NCI-H1694 treated with DMSO at 0.1 percent for 48 hours (cell line): ENCODE data around the gene OR5D18.
"Not testable (repeated sequence)": the region's sequence is repeated elsewhere in the genome, so short reads cannot be mapped to it uniquely, and the experiment has no call there.

Experiments
- DNase-seq: peaks from one replicate; lab custom pipeline; 2025; lab: John Stamatoyannopoulos, UW

OR5D18 gene

DNA sequence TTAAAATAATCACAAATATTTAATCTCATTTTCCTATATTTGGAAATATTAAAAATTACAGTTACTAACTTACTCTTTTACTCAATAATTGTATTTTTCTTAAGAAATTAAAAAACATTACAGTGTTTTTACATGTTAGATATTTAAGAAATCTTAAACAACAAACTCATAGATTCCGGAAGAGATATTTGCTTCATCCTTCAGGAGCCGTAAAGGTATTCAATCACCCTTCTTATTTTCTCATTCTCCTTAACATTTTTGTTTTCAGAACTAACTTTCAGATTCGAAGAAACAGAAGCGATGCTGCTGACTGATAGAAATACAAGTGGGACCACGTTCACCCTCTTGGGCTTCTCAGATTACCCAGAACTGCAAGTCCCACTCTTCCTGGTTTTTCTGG is at the start of gene OR5D18:
Gene OR5D18, plus strand, starts transcription at position 301 of the 400 bp plus-strand sequence. Its CDS starts 0 bp downstream, at position 301.
- DNase-seq, result no peak

DNA sequence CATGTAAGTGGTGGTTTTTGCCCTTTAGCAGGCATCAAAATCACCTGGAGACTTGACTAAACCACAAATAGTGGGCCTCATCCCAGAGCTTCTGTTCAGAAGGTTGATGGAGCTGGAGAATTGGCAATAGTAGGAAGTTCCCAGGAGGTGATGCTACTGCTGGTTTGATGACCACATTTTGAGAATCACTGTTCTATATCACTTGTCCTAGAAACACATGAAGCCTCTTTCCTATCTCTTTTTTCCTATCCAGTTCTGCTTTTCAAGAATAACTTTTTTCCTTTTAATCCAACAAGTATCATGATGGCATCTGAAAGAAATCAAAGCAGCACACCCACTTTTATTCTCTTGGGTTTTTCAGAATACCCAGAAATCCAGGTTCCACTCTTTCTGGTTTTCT is 46.3 kb upstream of the OR5D18 start, which contains the start of gene OR5D13:
Gene OR5D13, plus strand, starts transcription at position 301 of the 400 bp plus-strand sequence. Its CDS starts 0 bp downstream, at position 301.
- DNase-seq, result no peak

DNA sequence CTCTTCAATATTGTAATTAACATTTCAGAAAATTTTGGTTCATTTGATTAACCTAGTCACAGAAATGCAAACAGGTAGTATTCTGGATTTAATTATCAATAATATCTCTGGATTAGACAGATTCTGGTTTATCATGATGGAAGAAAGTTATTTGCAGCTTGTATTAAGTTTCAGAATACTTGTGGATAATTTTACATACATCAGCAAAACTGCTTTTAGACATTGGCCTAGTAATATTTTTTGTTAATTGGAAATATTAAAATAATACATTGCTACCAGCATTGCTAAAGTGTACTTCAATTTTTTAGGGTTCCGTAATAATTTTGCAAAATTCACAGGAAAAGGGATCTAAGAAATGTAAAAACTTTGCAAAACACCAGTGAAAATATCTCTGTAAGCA is 27.8 kb upstream of the OR5D18 start:
- DNase-seq, result no peak

DNA sequence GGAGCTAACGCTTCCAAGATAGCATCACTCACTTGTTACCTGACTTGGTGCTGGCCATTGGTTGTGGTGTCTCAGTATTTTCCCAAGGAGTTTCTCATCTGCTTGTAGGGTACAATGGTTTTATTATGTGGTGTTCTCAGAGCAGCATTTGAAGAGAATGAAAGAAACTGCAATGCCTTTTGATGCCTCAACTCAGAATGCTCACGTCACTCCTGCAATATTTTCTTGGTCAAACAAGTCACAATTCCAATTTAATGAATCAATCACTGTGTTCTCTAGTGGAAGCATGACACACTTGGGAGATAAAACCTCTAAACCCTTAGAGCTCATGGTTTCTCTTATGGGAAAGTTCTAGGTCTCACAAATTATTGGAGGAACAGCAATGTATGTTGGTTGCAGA is 26.1 kb upstream of the OR5D18 start:
- DNase-seq, result no peak

DNA sequence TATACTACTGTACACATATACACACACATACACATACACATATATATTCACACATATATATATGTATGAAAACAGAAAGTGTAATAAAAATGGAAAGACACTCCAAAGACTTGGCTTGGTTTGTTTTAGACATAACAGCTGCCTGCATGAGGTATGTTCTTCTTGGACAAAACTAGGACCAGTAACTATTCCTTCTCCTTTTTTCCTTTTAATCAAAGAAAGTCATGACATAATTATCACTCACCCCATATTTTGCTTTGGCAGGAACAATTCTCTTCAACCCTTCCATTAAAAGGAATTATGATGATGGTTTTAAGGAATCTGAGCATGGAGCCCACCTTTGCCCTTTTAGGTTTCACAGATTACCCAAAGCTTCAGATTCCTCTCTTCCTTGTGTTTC is 24.2 kb upstream of the OR5D18 start, which contains the start of gene OR5D14:
Gene OR5D14, plus strand, starts transcription at position 301 of the 400 bp plus-strand sequence. Its CDS starts 0 bp downstream, at position 301.
- DNase-seq, result no peak

DNA sequence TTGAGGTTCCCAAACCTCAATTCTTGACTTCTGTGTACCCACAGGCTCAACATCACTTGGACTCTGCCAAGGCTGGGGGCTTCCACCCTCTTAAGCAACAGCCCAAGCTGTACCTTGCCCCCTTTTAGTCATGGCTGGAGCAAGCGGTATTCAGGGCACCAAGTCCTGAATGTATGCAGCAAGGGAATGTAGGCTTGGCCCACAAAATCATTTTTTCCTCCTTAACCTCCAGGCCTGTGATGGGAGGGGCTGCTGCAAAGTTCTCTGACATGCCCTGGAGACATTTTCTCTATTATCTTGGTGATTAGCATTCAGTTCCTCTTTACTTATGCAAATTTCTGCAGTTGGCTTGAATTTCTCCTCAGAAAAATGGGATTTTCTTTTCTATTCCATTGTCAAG is 13.2 kb upstream of the OR5D18 start:
- no peak for DNase-seq

DNA sequence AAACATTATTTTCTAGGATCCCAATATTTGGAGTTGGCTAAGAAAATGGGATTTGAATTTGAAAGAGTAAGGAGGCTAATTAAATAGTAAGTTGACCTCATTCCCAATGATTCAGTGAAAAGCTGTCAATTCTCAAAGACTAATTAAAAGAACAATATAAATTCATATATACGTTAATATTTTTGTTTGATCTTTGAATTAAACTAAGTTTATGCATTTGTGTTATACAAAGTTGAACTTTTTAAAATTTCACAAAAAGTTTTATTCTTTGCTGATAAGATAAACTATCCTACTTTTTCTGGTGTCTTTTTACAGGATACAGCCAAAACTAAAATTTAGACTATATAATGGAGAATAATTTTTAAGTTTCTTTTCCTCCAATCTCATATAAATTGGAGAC is 8.4 kb upstream of the OR5D18 start, which contains the start of gene OR5L1:
Gene OR5L1, plus strand, starts transcription at position 301 of the 400 bp plus-strand sequence. CDS start 100 bp downstream, outside the sequence.
- no peak for DNase-seq

DNA sequence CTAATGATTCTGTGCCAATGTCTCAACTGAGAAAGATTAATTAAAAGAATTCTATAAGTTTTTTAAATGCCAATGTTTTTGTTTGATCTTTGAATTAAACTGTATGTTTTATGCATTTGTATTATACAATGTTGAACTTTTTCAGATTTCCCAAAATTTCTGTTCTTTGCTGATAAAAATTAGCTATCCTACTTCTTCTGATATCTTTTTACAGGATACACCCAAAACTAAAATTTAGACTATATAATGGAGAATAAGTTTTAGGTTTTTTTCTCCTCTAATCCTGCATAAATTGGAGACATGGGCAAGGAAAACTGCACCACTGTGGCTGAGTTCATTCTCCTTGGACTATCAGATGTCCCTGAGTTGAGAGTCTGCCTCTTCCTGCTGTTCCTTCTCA is 7.5 kb downstream of the OR5D18 start, which contains the start of gene OR5L2:
Gene OR5L2, plus strand, starts transcription at position 301 of the 400 bp plus-strand sequence. Its CDS starts 0 bp downstream, at position 301.
- DNase-seq, result no peak

DNA sequence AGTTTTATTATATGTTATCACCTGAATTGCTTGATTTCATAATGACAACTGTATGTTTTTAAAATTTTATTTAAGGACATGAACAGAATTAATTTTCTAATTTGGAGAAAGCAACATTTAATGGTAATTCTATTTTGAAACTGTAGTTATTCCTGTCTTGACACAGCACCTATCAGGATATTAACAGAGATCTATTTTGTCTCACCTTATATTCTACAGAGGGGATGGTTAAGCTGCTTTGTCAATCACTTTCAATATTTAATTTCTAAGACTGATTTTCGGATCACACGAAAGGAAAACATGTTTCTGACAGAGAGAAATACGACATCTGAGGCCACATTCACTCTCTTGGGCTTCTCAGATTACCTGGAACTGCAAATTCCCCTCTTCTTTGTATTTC is 19.0 kb downstream of the OR5D18 start, which contains the start of gene OR5D16:
Gene OR5D16, plus strand, starts transcription at position 301 of the 400 bp plus-strand sequence. Its CDS starts 0 bp downstream, at position 301.
- DNase-seq, result no peak

DNA sequence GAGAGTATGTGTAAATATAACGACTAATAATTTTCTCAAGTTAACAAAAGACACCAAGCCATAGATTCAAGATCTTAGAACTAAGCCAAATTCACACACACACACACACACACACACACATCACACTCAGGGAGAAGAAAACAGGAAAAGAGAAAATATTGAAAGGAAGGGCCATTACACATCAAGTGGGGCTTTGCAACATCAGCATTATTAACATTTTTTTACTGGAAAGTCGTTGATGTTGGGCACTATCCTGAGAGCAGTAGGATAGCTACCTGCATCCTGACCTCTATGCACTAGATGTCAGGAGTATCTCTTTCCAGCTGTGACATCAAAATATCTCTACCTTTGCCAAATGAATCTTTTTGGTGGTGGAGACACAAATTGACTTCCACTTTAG is 28.0 kb downstream of the OR5D18 start:
- no peak for DNase-seq

DNA sequence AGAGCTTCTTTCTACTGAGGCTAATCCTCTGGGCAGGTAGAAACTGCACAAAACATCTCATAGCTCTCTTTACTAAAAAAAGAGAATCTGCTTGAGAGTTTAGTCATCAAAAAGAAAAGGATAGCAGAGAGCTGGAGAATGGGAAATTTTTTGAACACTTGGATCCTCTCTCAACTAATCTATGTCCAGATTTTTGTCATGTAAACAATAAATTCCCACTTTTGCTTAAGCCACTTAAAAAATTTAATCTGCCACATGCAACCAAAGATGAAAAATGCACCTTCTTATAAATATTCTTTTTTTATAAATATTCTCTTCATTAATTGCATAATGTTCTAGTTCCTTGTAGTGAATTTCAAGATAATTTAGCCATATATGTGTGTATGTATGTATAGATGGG is 29.6 kb downstream of the OR5D18 start:
- no peak for DNase-seq

DNA sequence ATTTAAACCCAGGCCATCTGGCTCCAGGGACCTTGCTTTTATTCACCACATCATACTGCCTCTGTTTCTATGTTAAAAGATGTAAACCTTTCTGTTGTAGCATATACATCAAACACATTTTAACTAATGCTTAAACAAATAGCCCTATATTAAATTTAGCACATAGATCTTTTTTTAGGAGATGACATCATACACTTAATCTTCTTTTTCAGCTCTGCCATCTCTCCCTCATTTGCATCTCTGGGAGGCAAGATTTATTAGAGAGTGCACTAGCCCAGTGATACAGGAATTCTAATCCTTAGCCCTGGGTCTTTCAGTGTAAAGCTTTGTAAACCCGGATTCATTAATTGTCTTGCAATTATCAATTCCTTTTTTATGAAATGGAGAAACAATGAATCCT is 32.7 kb downstream of the OR5D18 start:
- DNase-seq, result no peak

DNA sequence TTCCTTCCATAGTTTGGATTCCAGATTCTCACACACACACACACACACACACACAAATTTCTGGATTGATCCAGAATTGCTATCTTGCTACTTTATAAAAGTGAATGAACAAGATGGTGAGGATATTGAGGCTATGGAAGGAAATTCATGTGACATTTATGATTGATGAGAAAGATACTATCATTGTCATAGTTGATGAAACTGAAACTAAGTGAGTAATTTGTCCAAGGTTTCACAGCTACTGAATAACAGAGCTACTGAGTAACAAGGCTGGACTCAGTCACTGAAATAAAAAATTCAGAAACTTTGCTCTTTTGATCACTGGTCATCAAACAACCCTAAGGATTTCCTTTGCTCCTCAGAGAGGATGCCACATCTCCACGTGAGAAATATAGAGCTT is 35.3 kb downstream of the OR5D18 start:
- DNase-seq, result no peak

DNA sequence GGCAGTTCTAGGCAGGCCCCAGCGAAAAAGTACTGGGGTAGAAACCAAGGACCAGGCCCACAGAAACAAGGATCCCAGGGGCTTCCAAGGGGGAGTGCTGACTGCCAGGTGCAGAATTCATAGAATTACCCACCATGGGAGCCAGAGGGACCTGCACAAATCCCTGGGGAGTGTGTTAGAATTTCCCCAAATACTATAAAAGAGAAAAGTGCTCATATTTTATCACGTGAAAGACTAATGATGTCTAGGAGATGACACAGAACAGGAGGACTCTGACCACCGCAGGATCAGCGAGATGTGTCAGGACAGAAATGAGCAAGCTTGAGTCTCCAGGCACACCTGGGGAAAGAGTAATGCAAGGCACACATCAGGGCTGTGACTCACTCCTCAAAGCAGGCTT is 47.9 kb downstream of the OR5D18 start:
- not testable (repeated sequence) for DNase-seq
